ENCODE measurements around the gene SCGB3A1. TPM values are rescaled to one million over a fixed set of nuclear protein-coding genes. Genes with fewer than 3 reads are reported as not detected.

Gene SCGB3A1
- total and polyA plus RNA-seq, 9 of the 15 experiments (the other 6 are each of a cell fraction or from before 2014, with no cell fraction given) = 0.33 TPM; not detected in 8

GRCh38 chr5:180609386-180609785, 18.1 kb upstream of the SCGB3A1 start:
- TF ChIP-seq UBTF (IDR thresholded peaks at IDR 0.05; ENCODE audit: borderline replicate concordance in 1 of 2, low read depth in 2 of 2, low read length in 2 of 2) (no peak), ZNF174 (CRISPR knock-in tag; IDR thresholded peaks at IDR 0.05) (no peak), BDP1 (IDR thresholded peaks at IDR 0.05; ENCODE audit: insufficient read depth, insufficient read length) (no peak), TGIF2 (CRISPR knock-in tag; IDR thresholded peaks at IDR 0.05) (no peak), HOMEZ (CRISPR knock-in tag; IDR thresholded peaks at IDR 0.05) (no peak), COPS2 (conservative IDR thresholded peaks at IDR 0.05) (no peak), ZFPM2 (CRISPR knock-in tag; IDR thresholded peaks at IDR 0.05) (no peak), ZNF668 (CRISPR knock-in tag; IDR thresholded peaks at IDR 0.05) (no peak), TCF7 (IDR thresholded peaks at IDR 0.05; ENCODE audit: borderline replicate concordance) (no peak), XRCC4 (IDR thresholded peaks at IDR 0.05; ENCODE audit: extremely low read depth, insufficient read depth, insufficient read length) (no peak), XRCC5 (IDR thresholded peaks at IDR 0.05; ENCODE audit: low read depth, low read length) (no peak), FOXO4 (CRISPR knock-in tag; IDR thresholded peaks at IDR 0.05) (no peak), PATZ1 (CRISPR knock-in tag; IDR thresholded peaks at IDR 0.05; ENCODE audit: borderline replicate concordance) (no peak), HNRNPK (IDR thresholded peaks at IDR 0.05; ENCODE audit: low read depth, low read length, poor library complexity, severe bottlenecking) (no peak), PHF8 (IDR thresholded peaks at IDR 0.05; ENCODE audit: borderline replicate concordance, low read length) (no peak)
- DNase-seq (ENCODE audit: extremely low read depth in 1 of 4, low spot score in 3 of 4) = no peak
- Histone ChIP-seq H2AFZ (ENCODE audit: low read depth, low read length) (no peak overlapping the region), H3K9me1 (ENCODE audit: control insufficient read depth, insufficient read depth, low read length) (no peaks in the 10 kb centered on the region), H3K36me3 (ENCODE audit: control insufficient read depth, insufficient read depth, low read length) (no peaks in the 10 kb centered on the region), H3K79me2 (ENCODE audit: control insufficient read depth, insufficient read depth, low read length) (no peaks in the 10 kb centered on the region), H3K4me2 (ENCODE audit: insufficient read depth, low read length) (no peak overlapping the region), H4K20me1 (replicated peaks; ENCODE audit: control insufficient read depth, insufficient read depth, low read length) (0 out of 2 replicates have a peak, but pooled peaks cover 8% of the 10 kb centered on the region), H3K9ac (ENCODE audit: insufficient read depth in 1 of 2, low read depth in 2 of 2, low read length in 2 of 2) (peak overlapping the region in 1 of 2 experiments; percentile 26; a peak in 1 of 4 replicates), H3K9me3 (replicated peaks; ENCODE audit: control insufficient read depth, insufficient read depth, low read depth, low read length) (no peaks in the 10 kb centered on the region), H3K27me3 (ENCODE audit: control insufficient read depth in 2 of 2, insufficient read depth in 2 of 2, low read length in 2 of 2) (peaks cover 16 to 27% of the 10 kb centered on the region in 2 experiments; a peak in 4 of 5 replicates), H3K4me3 (no peak overlapping the region), H3K27ac (ENCODE audit: extremely low read depth, low read depth, low read length) (no peak overlapping the region), H3K4me1 (replicated peaks in 1 of 2; ENCODE audit: control insufficient read depth in 2 of 2, insufficient read depth in 2 of 2, low read length in 2 of 2) (peaks cover 10 to 45% of the 10 kb centered on the region in 2 experiments; a peak in 4 of 5 replicates)
- intact Hi-C loops (cut with micrococcal nuclease) = loop anchor here (5.0 to 10.0 kb wide), 4 partner anchors 55 to 405 kb away; partner anchors contain the start of genes CNOT6 and RASGEF1C
- FAIRE-seq = no peak
- ChIA-PET POLR2A (no interaction called here), CTCF (ENCODE audit: low intra/inter-chr PET ratio) (no interaction called here)
- no peak for ATAC-seq
- 44% methylated on average over 12 of the region's 15 CpGs for WGBS (ENCODE audit: insufficient coverage, low coverage, missing lambda C conversion rate)
- in situ Hi-C loops (cut with MboI) = no loop called here
- BruUV-seq (replicated peaks) = no TSS peak
